HepG2 (cell line): ENCODE data around the gene MED12L. TPM values are rescaled to one million over a fixed set of nuclear protein-coding genes. Genes with fewer than 3 reads are reported as not detected.

Source experiments
- ATAC-seq: fragments of 200-7000 bp; cut with Tn5 transposase; 3 replicates; pipeline ENCODE4 v1.9.1; 2020; ENCODE audit warnings: mild to moderate bottlenecking, moderate library complexity
- BruUV-seq: library from RNA; stranded (reverse); fragments of 400-500 nt; replicated peaks from 2 replicates; lab custom pipeline; 2021; lab: Mats Ljungman, UMichigan
- CTCF ChIA-PET: fragments of 300-600 bp; formaldehyde crosslinking; extraction: SDS; loops from one replicate; lab custom pipeline; 2021; ENCODE audit warnings: low total read pairs, inconsistent platforms, low intra/inter-chr PET ratio; lab: Yijun Ruan, JAX
- POLR2A ChIA-PET: fragments of 350-600 bp; sonication (Branson Sonifier 250); formaldehyde crosslinking; loops from one replicate; lab custom pipeline; 2020; ENCODE audit warnings: antibody characterized with exemption, inconsistent platforms; lab: Yijun Ruan, JAX
- DNase-seq: peaks from one replicate; pipeline ENCODE4 v3.0.0-alpha.2; 2015; ENCODE audit warnings: low spot score
- FAIRE-seq: peaks from 3 replicates; lab custom pipeline; 2011; peaks lifted over from hg19 to GRCh38; lab: Jason Lieb, UNC
- H2AFZ ChIP-seq: one replicate; pipeline ENCODE4 v1.6.1; 2011; ENCODE audit warnings: low read length, inconsistent platforms
- H3K27ac ChIP-seq: fragments of 300-600 bp; 3 replicates; pipeline ENCODE4 v1.8.0; 2011; ENCODE audit warnings: mixed run types, mild to moderate bottlenecking, mixed read lengths, low read length, inconsistent platforms; ENCODE audit not compliant: insufficient read depth; ENCODE audit errors: extremely low read length
- H3K27me3 ChIP-seq, 2 experiments: fragments of 200-600 bp in 1 of 2; 2 replicates in 1 of 2; 3 replicates in 1 of 2; pipeline versions ENCODE4 v1.6.0 to v1.8.0; 2011; ENCODE audit warnings: low read length in 2 of 2, mild to moderate bottlenecking in 2 of 2, moderate library complexity in 2 of 2, inconsistent platforms in 1 of 2; ENCODE audit not compliant: insufficient read depth in 2 of 2, control insufficient read depth in 1 of 2
- H3K36me3 ChIP-seq, 2 experiments: fragments of 200-600 bp in 1 of 2; replicated peaks in 1 of 2; 2 replicates in 1 of 2; 3 replicates in 1 of 2; pipeline versions ENCODE4 v1.5.1 to v1.8.0; 2011; ENCODE audit warnings: low read length in 2 of 2, inconsistent platforms in 1 of 2; ENCODE audit not compliant: insufficient read depth in 2 of 2, control insufficient read depth in 1 of 2
- H3K4me1 ChIP-seq: 2 replicates; pipeline ENCODE4 v1.5.1; 2012; ENCODE audit warnings: low read length, inconsistent platforms; ENCODE audit not compliant: insufficient read depth
- H3K4me2 ChIP-seq: 2 replicates; pipeline ENCODE4 v1.6.0; 2011; ENCODE audit warnings: low read depth, low read length, inconsistent platforms
- H3K4me3 ChIP-seq, 3 experiments: fragments of 200-600 bp in 1 of 3; sonication (generic), shearing (Covaris generic) in 1 of 3; replicated peaks in 1 of 3; 2 replicates each; pipeline ENCODE4 v1.5.1; 2011 to 2016; ENCODE audit warnings: low read length in 3 of 3, inconsistent platforms in 2 of 3, low read depth in 2 of 3, mild to moderate bottlenecking in 2 of 3, control low read depth in 1 of 3, mixed read lengths in 1 of 3; ENCODE audit not compliant: insufficient read depth in 1 of 3
- H3K79me2 ChIP-seq: one replicate; pipeline ENCODE4 v1.6.1; 2011; ENCODE audit warnings: low read length, inconsistent platforms; ENCODE audit not compliant: insufficient read depth
- H3K9ac ChIP-seq: 2 replicates; pipeline ENCODE4 v1.6.0; 2011; ENCODE audit warnings: mild to moderate bottlenecking, low read depth, low read length, inconsistent platforms; ENCODE audit not compliant: insufficient read depth
- H3K9me3 ChIP-seq: 2 replicates; pipeline ENCODE4 v1.5.1; 2012; ENCODE audit warnings: mild to moderate bottlenecking, low read length
- H4K20me1 ChIP-seq: 2 replicates; pipeline ENCODE4 v1.6.0; 2011; ENCODE audit warnings: inconsistent platforms, mild to moderate bottlenecking, low read length, moderate library complexity; ENCODE audit not compliant: insufficient read depth
- CHD4 ChIP-seq: fragments of 200-600 bp; sonication (generic); IDR thresholded peaks from 2 replicates; pipeline ENCODE4 v1.7.0; 2017; ENCODE audit warnings: mild to moderate bottlenecking, low read length, borderline replicate concordance
- HNRNPH1 ChIP-seq: fragments of 200-400 bp; formaldehyde crosslinking; optimal IDR thresholded peaks from 2 replicates; pipeline ENCODE3; 2017; ENCODE audit warnings: mild to moderate bottlenecking, low read depth, low read length
- IKZF1 ChIP-seq: fragments of 450-650 bp; IDR thresholded peaks from 2 replicates; pipeline ENCODE4 v1.7.1; 2016
- ISX ChIP-seq: sonication (generic); formaldehyde crosslinking; conservative IDR thresholded peaks from 2 replicates; pipeline ENCODE4 v1.5.0; 2020; ENCODE audit warnings: missing genetic modification reagents
- MEIS1 ChIP-seq: sonication (generic); formaldehyde crosslinking; IDR thresholded peaks from 2 replicates; pipeline ENCODE4 v1.9.0; 2021; ENCODE audit warnings: mild to moderate bottlenecking, missing genetic modification reagents, moderate library complexity, borderline replicate concordance
- NFKBIZ ChIP-seq: IDR thresholded peaks from 2 replicates; pipeline ENCODE4 v1.6.1; 2018; ENCODE audit warnings: missing genetic modification reagents, missing compliant biosample characterization
- PRPF4 ChIP-seq: fragments of 200-400 bp; formaldehyde crosslinking; IDR thresholded peaks from 2 replicates; pipeline ENCODE4 v1.6.1; 2016; ENCODE audit warnings: low read length, low read depth; ENCODE audit not compliant: poor library complexity, severe bottlenecking
- TOPORS ChIP-seq: sonication (generic); formaldehyde crosslinking; IDR thresholded peaks from 2 replicates; pipeline ENCODE4 v1.8.0; 2023; ENCODE audit warnings: mild to moderate bottlenecking, missing genetic modification reagents
- YY1 ChIP-seq: IDR thresholded peaks from 2 replicates; pipeline ENCODE4 v1.6.1; 2011; ENCODE audit warnings: low read length, low read depth, moderate library complexity, mild to moderate bottlenecking; ENCODE audit not compliant: insufficient read depth, insufficient replicate concordance
- ZNF180 ChIP-seq: sonication (generic); formaldehyde crosslinking; IDR thresholded peaks from 2 replicates; pipeline ENCODE4 v1.4.0; 2020; ENCODE audit warnings: low read depth, missing genetic modification reagents, borderline replicate concordance
- ZNF556 ChIP-seq: sonication (generic); formaldehyde crosslinking; IDR thresholded peaks from 2 replicates; pipeline ENCODE4 v1.4.0; 2020; ENCODE audit warnings: mild to moderate bottlenecking, missing genetic modification reagents, borderline replicate concordance
- ZNF83 ChIP-seq: sonication (generic); formaldehyde crosslinking; IDR thresholded peaks from 2 replicates; pipeline ENCODE4 v1.4.0; 2020; ENCODE audit warnings: missing genetic modification reagents, mild to moderate bottlenecking, borderline replicate concordance
- WGBS: methylation state at CpG from one replicate; pipeline ENCODE4 v1.1.6; 2017; ENCODE audit warnings: low lambda C conversion rate; 5-methylcytosine and 5-hydroxymethylcytosine counted together
- in situ Hi-C: cut with HindIII; loops from 2 replicates; pipeline ENCODE4 v1.10.0; 2017; ENCODE audit warnings: low pct_unique_long_range_greater_than_20kb; ENCODE audit not compliant: extremely low pct_ligation_motif_present
- intact Hi-C: fragments of 100-400 bp; cut with micrococcal nuclease; formaldehyde crosslinking; loops from one replicate; pipeline ENCODE4 v1.10.0; 2022; ENCODE audit not compliant: unreplicated experiment
- polyA plus RNA-seq, 8 experiments: library from polyadenylated mRNA; depleted of rRNA in 3 of 8; stranded (reverse) in 7 of 8; unstranded in 1 of 8; fragments of >200 nt; fragmentation: Illumina TruSeq in 4 of 8; extraction: Trizol in 4 of 8; gene quantifications; 2 replicates each; pipeline versions ENCODE4 v1.2.1 to v1.2.3, GENCODE V29; 2011 to 2016; ENCODE audit warnings: low read depth in 4 of 8, missing spikeins in 1 of 8, mixed read lengths in 1 of 8; ENCODE audit not compliant: insufficient read depth in 1 of 8
- total RNA-seq, 5 experiments: library from RNA; depleted of rRNA; stranded (reverse); fragments of >200 nt; fragmentation: Illumina TruSeq; extraction: Trizol; gene quantifications; 2 replicates each; pipeline ENCODE4 v1.2.3, GENCODE V29; 2016; ENCODE audit warnings: low read depth in 1 of 5
- TF ChIP-seq, protein P1 (sequence below): IDR thresholded peaks from 2 replicates; pipeline ENCODE4 v1.6.1; 2016; ENCODE audit warnings: low read depth, borderline replicate concordance
- TF ChIP-seq, protein P2 (sequence below): sonication (generic); formaldehyde crosslinking; IDR thresholded peaks from 2 replicates; pipeline ENCODE4 v1.8.1; 2022; ENCODE audit warnings: mild to moderate bottlenecking, missing genetic modification reagents
- TF ChIP-seq, protein P3 (sequence below): sonication (generic); formaldehyde crosslinking; IDR thresholded peaks from 2 replicates; pipeline ENCODE4 v1.5.0; 2020; ENCODE audit warnings: missing genetic modification reagents

MED12L gene
- total and polyA plus RNA-seq, 2 of the 13 experiments (the other 11 are each of a cell fraction or from before 2014, with no cell fraction given), result 0.07 to 0.64 TPM

DNA sequence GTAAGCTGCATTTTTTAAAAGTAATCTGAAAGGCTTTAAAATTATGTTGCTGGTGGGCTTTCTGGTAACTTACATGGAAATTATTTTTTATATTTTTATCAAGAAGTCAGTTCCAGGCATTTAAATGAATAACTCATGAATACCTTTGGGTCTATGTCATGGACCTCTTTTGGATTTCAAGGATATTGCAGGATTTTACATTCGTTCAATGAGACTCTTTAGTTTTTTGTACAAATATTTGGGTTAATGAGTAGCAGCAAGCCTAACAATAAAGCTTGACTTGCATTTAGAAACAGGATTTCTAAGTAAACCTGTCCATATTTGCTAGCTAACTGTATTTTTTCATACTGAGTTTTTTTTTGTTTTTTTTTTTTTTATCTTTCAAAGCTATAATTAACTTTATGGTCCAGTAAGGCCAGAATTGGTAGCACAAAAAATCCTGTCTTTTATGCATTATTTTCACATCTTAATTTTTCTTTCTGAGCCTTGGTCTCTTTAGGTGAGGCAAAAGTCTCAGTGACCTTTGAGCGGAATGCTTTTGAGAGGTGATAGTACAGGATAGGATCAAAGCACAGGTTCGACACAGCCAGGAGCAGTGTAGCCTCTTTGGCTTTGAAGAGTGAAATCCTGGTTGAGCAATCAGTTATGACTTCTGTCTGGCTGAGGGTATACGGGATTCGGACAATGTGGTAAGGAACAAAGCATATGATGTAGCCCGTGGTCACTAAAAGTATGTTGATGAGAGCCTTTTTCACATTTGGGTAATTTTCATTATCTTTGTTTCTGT is 112.7 kb downstream of the MED12L start (continued):
- TF ChIP-seq ZNF180 (CRISPR knock-in tag) (no peak), YY1 (no peak), IKZF1 (no peak), HNRNPH1 (no peak), ISX (no peak), TOPORS (peak; percentile 74), MEIS1 (peak; percentile 46; the same call in 1 of the 2 replicates), ZNF83 (CRISPR knock-in tag) (no peak), NFKBIZ (CRISPR knock-in tag) (peak; percentile 85)
- TF ChIP-seq, protein P1, sequence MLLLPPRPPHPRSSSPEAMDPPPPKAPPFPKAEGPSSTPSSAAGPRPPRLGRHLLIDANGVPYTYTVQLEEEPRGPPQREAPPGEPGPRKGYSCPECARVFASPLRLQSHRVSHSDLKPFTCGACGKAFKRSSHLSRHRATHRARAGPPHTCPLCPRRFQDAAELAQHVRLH (CRISPR knock-in tag), result no peak; the same call in 1 of the 2 replicates
- TF ChIP-seq, protein P2, sequence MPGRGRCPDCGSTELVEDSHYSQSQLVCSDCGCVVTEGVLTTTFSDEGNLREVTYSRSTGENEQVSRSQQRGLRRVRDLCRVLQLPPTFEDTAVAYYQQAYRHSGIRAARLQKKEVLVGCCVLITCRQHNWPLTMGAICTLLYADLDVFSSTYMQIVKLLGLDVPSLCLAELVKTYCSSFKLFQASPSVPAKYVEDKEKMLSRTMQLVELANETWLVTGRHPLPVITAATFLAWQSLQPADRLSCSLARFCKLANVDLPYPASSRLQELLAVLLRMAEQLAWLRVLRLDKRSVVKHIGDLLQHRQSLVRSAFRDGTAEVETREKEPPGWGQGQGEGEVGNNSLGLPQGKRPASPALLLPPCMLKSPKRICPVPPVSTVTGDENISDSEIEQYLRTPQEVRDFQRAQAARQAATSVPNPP, result no peak

DNA sequence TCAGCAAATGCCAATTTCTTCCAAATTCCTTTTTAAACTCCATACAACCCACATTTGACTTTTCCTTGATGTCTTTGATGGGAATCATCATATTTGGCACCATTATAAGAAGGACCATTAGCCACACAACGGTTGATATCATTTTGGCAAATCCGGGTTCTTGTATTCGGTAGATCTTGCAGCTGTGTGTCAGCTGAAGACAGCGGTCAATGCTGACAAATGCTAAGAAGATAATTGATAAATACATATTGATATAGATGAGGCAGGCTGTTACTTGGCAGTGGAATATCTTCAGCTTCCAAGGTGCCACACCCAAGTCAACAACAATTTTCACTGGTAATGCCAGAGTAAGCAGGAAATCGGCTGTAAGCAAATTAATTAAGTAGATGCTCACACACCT is 113.4 kb downstream of the MED12L start:
- in situ Hi-C loops, result no loop called here
- BruUV-seq, result TSS peak; percentile 93
- H3K79me2 ChIP-seq, result no peaks in the 10 kb centered on the region
- H3K27ac ChIP-seq, result peak overlapping the region; percentile 89
- no peaks in the 10 kb centered on the region for H3K36me3 ChIP-seq
- H4K20me1 ChIP-seq, result no peaks in the 10 kb centered on the region
- DNase-seq (no peak), FAIRE-seq (no peak), ATAC-seq (no peak)
- H3K27me3 ChIP-seq, result no peaks in the 10 kb centered on the region
- H3K4me1 ChIP-seq, result peaks cover 63% of the 10 kb centered on the region
- peak overlapping the region; percentile 25 for H3K4me2 ChIP-seq
- peak overlapping the region; percentile 35 for H3K9ac ChIP-seq
- POLR2A ChIA-PET, result interaction anchor here (0.9 to 3.8 kb wide), 6 partner anchors 9 to 23 kb away, joined by 3 to 54 read pairs (median 6); no protein-coding TSS in a partner anchor
- CTCF ChIA-PET, result no interaction called here
- TF ChIP-seq CHD4 (peak; percentile 61; the same call in 1 of the 2 replicates), PRPF4 (peak; percentile 95), ZNF556 (CRISPR knock-in tag) (no peak)
- TF ChIP-seq, protein P3, sequence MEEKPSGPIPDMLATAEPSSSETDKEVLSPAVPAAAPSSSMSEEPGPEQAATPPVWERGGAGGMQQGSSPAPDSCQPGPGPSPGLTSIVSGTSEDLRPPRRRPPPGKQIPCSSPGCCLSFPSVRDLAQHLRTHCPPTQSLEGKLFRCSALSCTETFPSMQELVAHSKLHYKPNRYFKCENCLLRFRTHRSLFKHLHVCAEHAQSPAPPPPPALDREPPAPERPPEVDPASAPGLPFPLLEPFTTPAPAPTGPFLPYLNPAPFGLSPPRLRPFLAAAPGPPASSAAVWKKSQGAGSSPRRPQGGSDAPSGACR (CRISPR knock-in tag), result peak; percentile 7; the same call in 1 of the 2 replicates
- WGBS, result 85% methylated on average over 5 of the region's 5 CpGs
- H3K9me3 ChIP-seq, result no peaks in the 10 kb centered on the region
- intact Hi-C loops, result loop anchor here (1.0 to 5.0 kb wide), 3 partner anchors 21 to 1407 kb away; partner anchors contain the start of gene ANKUB1
- H2AFZ ChIP-seq, result no peak overlapping the region
- H3K4me3 ChIP-seq, result no peak overlapping the region
